Neural progenitor cell (in vitro differentiated cells): ENCODE data around the gene KIF12. TPM values are rescaled to one million over a fixed set of nuclear protein-coding genes. Genes with fewer than 3 reads are reported as not detected.

Experiments
- DNase-seq: peaks from one replicate; pipeline ENCODE4 v3.0.0-alpha.2; 2016; ENCODE audit warnings: low spot score
- H2AFZ ChIP-seq: fragments of 200-600 bp; sonication (generic); replicated peaks from 2 replicates; pipeline ENCODE4 v1.6.1; 2016; ENCODE audit warnings: antibody characterized with exemption
- H3F3A ChIP-seq: fragments of 200-600 bp; sonication (generic); 2 replicates; pipeline ENCODE4 v1.6.1; 2016; ENCODE audit warnings: antibody characterized with exemption, low read depth
- H3K27ac ChIP-seq: fragments of 200-600 bp; sonication (generic); 2 replicates; pipeline ENCODE4 v1.5.1; 2016; ENCODE audit warnings: mild to moderate bottlenecking
- H3K27me3 ChIP-seq: fragments of 200-600 bp; sonication (generic); 2 replicates; pipeline ENCODE4 v1.6.1; 2016; ENCODE audit warnings: mild to moderate bottlenecking, moderate library complexity
- H3K36me3 ChIP-seq: fragments of 200-600 bp; sonication (generic); 2 replicates; pipeline ENCODE4 v1.5.1; 2016
- H3K4me1 ChIP-seq: fragments of 200-600 bp; sonication (generic); 2 replicates; pipeline ENCODE4 v1.6.1; 2016; ENCODE audit warnings: mixed run types
- H3K4me2 ChIP-seq: fragments of 200-600 bp; sonication (generic); 2 replicates; pipeline ENCODE4 v1.6.1; 2016
- H3K4me3 ChIP-seq: fragments of 200-600 bp; sonication (generic); 2 replicates; pipeline ENCODE4 v1.5.1; 2016
- H3K79me2 ChIP-seq: fragments of 200-600 bp; sonication (generic); 2 replicates; pipeline ENCODE4 v1.6.1; 2016; ENCODE audit warnings: low read depth
- H3K9ac ChIP-seq: fragments of 200-600 bp; sonication (generic); 2 replicates; pipeline ENCODE4 v1.6.1; 2016
- H3K9me3 ChIP-seq: fragments of 200-600 bp; sonication (generic); 2 replicates; pipeline ENCODE4 v1.5.1; 2016; ENCODE audit warnings: low read depth
- H4K20me1 ChIP-seq: fragments of 200-600 bp; sonication (generic); 2 replicates; pipeline ENCODE4 v1.6.1; 2016; ENCODE audit warnings: low read depth
- H3K27ac Mint-ChIP-seq: 3 replicates; pipeline ENCODE4 v1.8.0; 2021; ENCODE audit warnings: mixed read lengths
- H3K27me3 Mint-ChIP-seq: 2 replicates; pipeline ENCODE4 v1.8.0; 2022; ENCODE audit warnings: low read depth, mild to moderate bottlenecking, inconsistent platforms, moderate library complexity, mixed read lengths; ENCODE audit not compliant: insufficient read depth
- H3K36me3 Mint-ChIP-seq: 3 replicates; pipeline ENCODE4 v1.8.0; 2021; ENCODE audit warnings: mixed read lengths
- H3K4me1 Mint-ChIP-seq: 3 replicates; pipeline ENCODE4 v1.8.0; 2021; ENCODE audit warnings: mixed read lengths
- H3K4me3 Mint-ChIP-seq: 3 replicates; pipeline ENCODE4 v1.8.0; 2021; ENCODE audit warnings: mild to moderate bottlenecking, moderate library complexity, mixed read lengths
- H3K9me3 Mint-ChIP-seq: 3 replicates; pipeline ENCODE4 v1.8.0; 2020; ENCODE audit warnings: mixed read lengths
- EZH2 ChIP-seq: fragments of 200-600 bp; sonication (generic); IDR thresholded peaks from 2 replicates; pipeline ENCODE4 v1.6.1; 2017; ENCODE audit warnings: antibody characterized with exemption, mild to moderate bottlenecking, moderate library complexity
- EZH2phosphoT487 ChIP-seq: fragments of 200-600 bp; sonication (generic); IDR thresholded peaks from 2 replicates; pipeline ENCODE4 v1.6.1; 2017; ENCODE audit warnings: antibody characterized with exemption
- total RNA-seq: library from RNA; depleted of rRNA; stranded (reverse); fragments of >200 nt; gene quantifications from 2 replicates; pipeline ENCODE4 v1.2.3, GENCODE V29; 2015; ENCODE audit warnings: low replicate concordance
- TF ChIP-seq, protein P1 (sequence below): fragments of 200-600 bp; sonication (generic); IDR thresholded peaks from 2 replicates; pipeline ENCODE4 v1.5.1; 2017; ENCODE audit warnings: antibody characterized with exemption, mild to moderate bottlenecking

Gene KIF12
- total RNA-seq, 1 donor from 2014 or later, result 0.56 TPM

GRCh38 chr9:114115654-114116125 is 16.6 kb upstream of the KIF12 start:
- H3K4me1 Mint-ChIP-seq, result peaks cover 15% of the 10 kb centered on the region
- H3K4me3 Mint-ChIP-seq, result no peak overlapping the region
- Histone ChIP-seq H2AFZ (no peak overlapping the region), H3K27ac (no peak overlapping the region), H4K20me1 (no peaks in the 10 kb centered on the region), H3K4me2 (no peak overlapping the region), H3K4me1 (peaks cover 7% of the 10 kb centered on the region), H3K9ac (no peak overlapping the region), H3K4me3 (no peak overlapping the region), H3F3A (no peaks in the 10 kb centered on the region), H3K36me3 (no peaks in the 10 kb centered on the region), H3K27me3 (no peaks in the 10 kb centered on the region), H3K79me2 (no peaks in the 10 kb centered on the region), H3K9me3 (no peaks in the 10 kb centered on the region)
- no peak for TF ChIP-seq EZH2
- TF ChIP-seq, protein P1, sequence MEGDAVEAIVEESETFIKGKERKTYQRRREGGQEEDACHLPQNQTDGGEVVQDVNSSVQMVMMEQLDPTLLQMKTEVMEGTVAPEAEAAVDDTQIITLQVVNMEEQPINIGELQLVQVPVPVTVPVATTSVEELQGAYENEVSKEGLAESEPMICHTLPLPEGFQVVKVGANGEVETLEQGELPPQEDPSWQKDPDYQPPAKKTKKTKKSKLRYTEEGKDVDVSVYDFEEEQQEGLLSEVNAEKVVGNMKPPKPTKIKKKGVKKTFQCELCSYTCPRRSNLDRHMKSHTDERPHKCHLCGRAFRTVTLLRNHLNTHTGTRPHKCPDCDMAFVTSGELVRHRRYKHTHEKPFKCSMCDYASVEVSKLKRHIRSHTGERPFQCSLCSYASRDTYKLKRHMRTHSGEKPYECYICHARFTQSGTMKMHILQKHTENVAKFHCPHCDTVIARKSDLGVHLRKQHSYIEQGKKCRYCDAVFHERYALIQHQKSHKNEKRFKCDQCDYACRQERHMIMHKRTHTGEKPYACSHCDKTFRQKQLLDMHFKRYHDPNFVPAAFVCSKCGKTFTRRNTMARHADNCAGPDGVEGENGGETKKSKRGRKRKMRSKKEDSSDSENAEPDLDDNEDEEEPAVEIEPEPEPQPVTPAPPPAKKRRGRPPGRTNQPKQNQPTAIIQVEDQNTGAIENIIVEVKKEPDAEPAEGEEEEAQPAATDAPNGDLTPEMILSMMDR, result no peak
- no peak for TF ChIP-seq EZH2phosphoT487
- no peak overlapping the region for H3K27ac Mint-ChIP-seq
- H3K9me3 Mint-ChIP-seq, result no peaks in the 10 kb centered on the region
- no peaks in the 10 kb centered on the region for H3K36me3 Mint-ChIP-seq
- no peak for DNase-seq
- peaks cover 10% of the 10 kb centered on the region for H3K27me3 Mint-ChIP-seq

DNA sequence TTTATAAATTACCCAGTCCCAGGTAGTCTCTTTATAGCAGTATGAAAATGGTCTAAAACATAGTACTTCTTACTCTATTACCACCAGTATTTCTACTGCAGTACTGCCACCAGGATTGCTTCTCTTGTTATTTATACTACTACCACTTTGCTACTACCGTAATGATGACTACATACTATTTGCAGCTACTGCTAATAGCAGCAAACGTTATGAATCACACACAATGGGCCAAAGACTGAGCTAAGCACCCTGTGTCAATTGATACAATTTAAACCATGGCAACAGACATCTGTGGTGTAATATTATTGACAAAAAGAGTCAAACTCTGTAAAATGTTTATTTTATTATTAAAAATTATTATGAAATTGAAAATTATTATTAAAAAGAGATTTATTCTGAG is 15.3 kb upstream of the KIF12 start:
- no peak overlapping the region for H3K9ac ChIP-seq
- Mint-ChIP-seq H3K27me3 (peaks cover 14% of the 10 kb centered on the region), H3K4me3 (no peak overlapping the region), H3K27ac (no peak overlapping the region), H3K4me1 (peaks cover 15% of the 10 kb centered on the region), H3K9me3 (no peaks in the 10 kb centered on the region), H3K36me3 (no peaks in the 10 kb centered on the region)
- DNase-seq, result no peak
- H3K4me2 ChIP-seq, result no peak overlapping the region
- no peaks in the 10 kb centered on the region for H3K79me2 ChIP-seq
- no peaks in the 10 kb centered on the region for H3F3A ChIP-seq
- no peak overlapping the region for H3K4me3 ChIP-seq
- TF ChIP-seq EZH2phosphoT487 (no peak), EZH2 (no peak)
- TF ChIP-seq, protein P1, result no peak
- H3K27me3 ChIP-seq, result no peaks in the 10 kb centered on the region
- no peaks in the 10 kb centered on the region for H4K20me1 ChIP-seq
- H2AFZ ChIP-seq, result no peak overlapping the region
- H3K27ac ChIP-seq, result no peak overlapping the region
- no peaks in the 10 kb centered on the region for H3K9me3 ChIP-seq
- peaks cover 7% of the 10 kb centered on the region for H3K4me1 ChIP-seq
- no peaks in the 10 kb centered on the region for H3K36me3 ChIP-seq

GRCh38 chr9:114112778-114113584 is 13.9 kb upstream of the KIF12 start:
- Histone ChIP-seq H4K20me1 (no peaks in the 10 kb centered on the region), H3K9ac (no peak overlapping the region), H3K4me1 (peaks cover 2% of the 10 kb centered on the region), H3K79me2 (no peaks in the 10 kb centered on the region), H3K36me3 (no peaks in the 10 kb centered on the region), H3K4me3 (no peak overlapping the region), H3K27ac (no peak overlapping the region), H3K27me3 (no peaks in the 10 kb centered on the region), H3K9me3 (no peaks in the 10 kb centered on the region), H3K4me2 (no peak overlapping the region), H2AFZ (no peak overlapping the region), H3F3A (no peaks in the 10 kb centered on the region)
- DNase-seq, result no peak
- Mint-ChIP-seq H3K27ac (no peak overlapping the region), H3K36me3 (no peaks in the 10 kb centered on the region), H3K9me3 (no peaks in the 10 kb centered on the region), H3K4me3 (no peak overlapping the region), H3K4me1 (peaks cover 16% of the 10 kb centered on the region), H3K27me3 (peaks cover 14% of the 10 kb centered on the region)
- TF ChIP-seq EZH2phosphoT487, result no peak
- TF ChIP-seq, protein P1, result no peak
- TF ChIP-seq EZH2, result no peak
